Measurements from ENCODE around the gene SORBS2.

- TF ChIP-seq CTCF (IDR thresholded peaks at IDR 0.05) (no peak), POLR2A (IDR thresholded peaks at IDR 0.05) (no peak), EP300 (IDR thresholded peaks at IDR 0.05) (no peak)
Measured at GRCh38 chr4:185592845-185593488, 219.0 kb downstream of the SORBS2 start.
